ENCODE measurements around the gene GRK4. TPM values are rescaled to one million over a fixed set of nuclear protein-coding genes. Genes with fewer than 3 reads are reported as not detected.

The GRK4 gene
- total RNA-seq, 1 experiment from 2014 or later = 3.7 TPM

DNA sequence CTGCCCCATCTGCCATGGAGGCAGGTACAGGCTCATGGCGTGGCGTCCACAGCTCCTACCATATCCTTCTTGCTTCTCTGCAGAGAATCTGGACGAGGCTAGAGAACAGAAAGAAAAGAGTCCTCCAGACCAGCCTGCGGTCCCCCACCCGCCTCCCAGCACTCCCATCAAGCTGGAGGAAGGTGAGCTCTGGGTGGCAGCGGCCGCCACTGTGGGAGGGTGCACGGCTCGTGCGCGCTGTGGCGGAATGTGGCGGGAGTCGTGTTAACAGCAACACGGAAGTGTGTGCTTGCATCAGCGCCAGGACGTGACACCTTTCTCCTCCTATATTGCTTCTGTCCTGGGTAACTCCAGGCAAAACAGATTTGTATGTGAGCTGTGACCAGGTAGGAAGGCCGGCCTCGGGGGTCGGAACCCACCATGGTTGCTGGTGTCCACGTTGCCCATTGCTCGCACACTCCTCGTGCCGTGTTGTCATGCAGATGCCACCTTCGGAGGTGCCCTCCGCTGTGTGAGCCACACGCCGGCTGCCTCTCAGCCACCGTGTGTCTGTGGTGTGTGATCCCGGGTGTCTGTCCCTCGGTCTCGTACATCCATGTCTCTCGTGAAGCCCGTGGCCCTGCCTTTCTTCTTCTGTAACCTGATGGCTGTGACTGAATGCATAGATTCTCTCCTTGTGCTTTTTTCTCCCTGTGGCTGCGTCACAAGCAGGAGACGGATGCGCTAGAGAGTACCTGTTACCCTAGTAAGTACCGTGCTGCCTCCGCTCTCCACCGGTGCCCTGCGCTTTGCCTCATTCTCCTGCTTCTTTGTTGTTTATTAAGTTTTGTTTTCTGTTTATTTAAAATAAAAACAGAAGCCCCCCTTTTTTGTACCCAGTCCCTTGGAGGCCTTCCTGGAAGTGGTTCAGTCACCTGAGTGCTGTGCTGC, 37.2 kb upstream of the GRK4 start:
- Histone ChIP-seq H2AFZ (ENCODE audit: low read length) (no peak overlapping the region), H3K27me3 (ENCODE audit: low read length) (no peaks in the 10 kb centered on the region), H3K4me2 (ENCODE audit: low read length) (no peak overlapping the region), H3K79me2 (ENCODE audit: low read length) (no peaks in the 10 kb centered on the region), H3K9me3 (ENCODE audit: low read length) (no peaks in the 10 kb centered on the region), H3K36me3 (ENCODE audit: low read depth, low read length) (no peaks in the 10 kb centered on the region; the same call in 1 of the 2 replicates), H4K20me1 (ENCODE audit: low read length) (no peaks in the 10 kb centered on the region), H3K9ac (ENCODE audit: low read length) (no peak overlapping the region), H3K4me1 (ENCODE audit: insufficient read depth, low read length) (no peaks in the 10 kb centered on the region), H3F3A (ENCODE audit: low read length, unreplicated experiment) (no peaks in the 10 kb centered on the region), H3K9me2 (replicated peaks; ENCODE audit: low read length) (no peaks in the 10 kb centered on the region), H3K27ac (ENCODE audit: low read length) (no peak overlapping the region), H3K4me3 (ENCODE audit: low read length) (no peak overlapping the region)
- DNase-seq (no peak), ATAC-seq (no peak)
- intact Hi-C loops (cut with micrococcal nuclease) = no loop called here
- POLR2A ChIA-PET (ENCODE audit: unreplicated experiment) = no interaction called here
- CTCF ChIA-PET = no interaction called here
- no TSS peak for BruUV-seq (replicated peaks)
- no peak for TF ChIP-seq CTCF (conservative IDR thresholded peaks at IDR 0.05; ENCODE audit: low read depth, low read length)
- no peak for TF ChIP-seq EZH2 (IDR thresholded peaks at IDR 0.05; ENCODE audit: low read length, unreplicated experiment)
- TF ChIP-seq EZH2phosphoT487 (IDR thresholded peaks at IDR 0.05; ENCODE audit: borderline replicate concordance, low read length) = no peak

GRCh38 chr4:2927016-2927695, 36.2 kb upstream of the GRK4 start:
- CTCF ChIA-PET = no interaction called here
- ATAC-seq (no peak), DNase-seq (no peak)
- Histone ChIP-seq H3K27me3 (ENCODE audit: low read length) (no peaks in the 10 kb centered on the region), H3F3A (ENCODE audit: low read length, unreplicated experiment) (no peaks in the 10 kb centered on the region), H3K36me3 (ENCODE audit: low read depth, low read length) (no peaks in the 10 kb centered on the region; the same call in 1 of the 2 replicates), H3K9me3 (ENCODE audit: low read length) (no peaks in the 10 kb centered on the region), H2AFZ (ENCODE audit: low read length) (no peak overlapping the region), H3K4me2 (ENCODE audit: low read length) (no peak overlapping the region), H4K20me1 (ENCODE audit: low read length) (no peaks in the 10 kb centered on the region), H3K4me1 (ENCODE audit: insufficient read depth, low read length) (no peaks in the 10 kb centered on the region), H3K9ac (ENCODE audit: low read length) (no peak overlapping the region), H3K27ac (ENCODE audit: low read length) (no peak overlapping the region), H3K79me2 (ENCODE audit: low read length) (no peaks in the 10 kb centered on the region), H3K4me3 (ENCODE audit: low read length) (no peak overlapping the region), H3K9me2 (replicated peaks; ENCODE audit: low read length) (no peaks in the 10 kb centered on the region)
- no TSS peak for BruUV-seq (replicated peaks)
- TF ChIP-seq EZH2phosphoT487 (IDR thresholded peaks at IDR 0.05; ENCODE audit: borderline replicate concordance, low read length) (no peak), CTCF (conservative IDR thresholded peaks at IDR 0.05; ENCODE audit: low read depth, low read length) (no peak), EZH2 (IDR thresholded peaks at IDR 0.05; ENCODE audit: low read length, unreplicated experiment) (no peak)
- intact Hi-C loops (cut with micrococcal nuclease) = no loop called here
- POLR2A ChIA-PET (ENCODE audit: unreplicated experiment) = interaction anchor here (0.6 kb wide), 1 partner anchor 62 kb away, joined by 7 read pairs; no protein-coding TSS in a partner anchor

All from PC-3 (cell line).